Heart left ventricle (tissue), 16 donors: ENCODE results near the gene XYLT1. TPM values are rescaled to one million over a fixed set of nuclear protein-coding genes. Genes with fewer than 3 reads are reported as not detected.

ENCODE experiments used
- ATAC-seq, 4 donors: fragments of 200-7000 bp; cut with Tn5 transposase; one replicate each; pipeline ENCODE4 v1.9.1; 2020 to 2022; ENCODE audit warnings: moderate library complexity in 4 of 4, mild to moderate bottlenecking in 3 of 4, moderate number of reproducible peaks in 1 of 4
- DNase-seq, 5 donors: peaks; one replicate each; pipeline ENCODE4 v3.0.0-alpha.2; 2020
- H3K27ac ChIP-seq, 12 donors: fragments of 200-600 bp; sonication (generic) in 4 of 12; one replicate each; pipeline versions ENCODE4 v1.5.0 to v1.8.0; 2016 to 2022; ENCODE audit warnings: mild to moderate bottlenecking in 2 of 12
- H3K27me3 ChIP-seq, 9 donors: fragments of 200-600 bp; sonication (generic) in 2 of 9; one replicate each; pipeline versions ENCODE4 v1.5.1 to v1.8.0; 2016 to 2022; ENCODE audit warnings: mild to moderate bottlenecking in 3 of 9
- H3K36me3 ChIP-seq, 9 donors: fragments of 200-600 bp; sonication (generic) in 2 of 9; one replicate each; pipeline versions ENCODE4 v1.5.0 to v1.8.0; 2018 to 2022; ENCODE audit warnings: mild to moderate bottlenecking in 2 of 9
- H3K4me1 ChIP-seq, 12 donors: fragments of 200-600 bp; sonication (generic) in 4 of 12; one replicate each; pipeline versions ENCODE4 v1.5.0 to v1.8.0; 2016 to 2022; ENCODE audit warnings: mild to moderate bottlenecking in 3 of 12
- H3K4me3 ChIP-seq, 12 donors: fragments of 200-600 bp; sonication (generic) in 4 of 12; one replicate each; pipeline versions ENCODE4 v1.5.0 to v1.8.0; 2017 to 2022; ENCODE audit warnings: mild to moderate bottlenecking in 9 of 12, moderate library complexity in 4 of 12
- H3K9me3 ChIP-seq, 12 donors: fragments of 200-600 bp; sonication (generic) in 4 of 12; one replicate each; pipeline versions ENCODE4 v1.5.0 to v1.8.0; 2016 to 2022; ENCODE audit warnings: mild to moderate bottlenecking in 1 of 12
- CTCF ChIP-seq, 12 donors: fragments of 200-600 bp; sonication (generic) in 4 of 12; IDR thresholded peaks; one replicate each; pipeline versions ENCODE4 v1.5.0 to v1.8.0; 2018 to 2022; ENCODE audit warnings: antibody characterized with exemption in 12 of 12, mild to moderate bottlenecking in 5 of 12
- POLR2A ChIP-seq, 2 donors: fragments of 450-650 bp; IDR thresholded peaks; one replicate each; pipeline ENCODE4 v1.6.1; 2017; ENCODE audit warnings: antibody characterized with exemption in 2 of 2, mild to moderate bottlenecking in 2 of 2, moderate library complexity in 2 of 2
- WGBS, 4 donors: extraction: QIAGEN DNeasy Blood & Tissue Kit in 2 of 4; methylation state at CpG; one replicate each; pipeline versions ENCODE4 v1.1.5 to v1.1.7; 2013 to 2018; 5-methylcytosine and 5-hydroxymethylcytosine counted together
- intact Hi-C, 10 donors: fragments of 100-400 bp; cut with DNase I; formaldehyde crosslinking; loops; one replicate each; pipeline versions ENCODE4 v1.11.1 to v1.14.2; 2022
- polyA plus RNA-seq, 2 donors: library from polyadenylated mRNA; stranded (reverse); fragments of 200-250 nt; gene quantifications; one replicate each; pipeline ENCODE4 v1.2.3, GENCODE V29; 2013
- total RNA-seq, 9 donors: library from RNA; depleted of rRNA in 2 of 9; stranded (reverse); fragments of >200 nt in 2 of 9; fragmentation: NEBNext Ultra II Directional in 3 of 9; extraction: Animal tissue kit (Norgen Biotek cat#: 25700) in 3 of 9; gene quantifications; one replicate each; pipeline versions ENCODE4 v1.1.0 to v1.2.4, GENCODE V29; 2016 to 2023
- donor health status: ischemic (EF 13 %, LVEDD 7.1; RV severe dilation, severe dysfunction).
- donor health status: healthy with polysubstance abuse.
- donor health status: DM: no; HTN: yes; CAD: no.
- donor health status: DM: no; HTN: no; CAD: no.
- donor health status: ischemic (EF 25% LVEDD 6.9; RV normal size, moderate dysfunction).
- donor health status: ischemic (EF 25% LVEDD 5.7; RV mildly dilated, moderate dysfunction).
- donor health status: healthy.
- donor health status: DM: yes; HTN: yes; CAD: no.
- donor health status: ischemic (EF 35%, LVEDD 5.7; RV mildly dilated, moderate dysfunction).
- donor health status: nonischemic (EF 11% LVEDD 7.7; RV severe dilation, severe dysfunction).
- donor health status: DM: yes; HTN: yes; CAD: no.
- donor health status: PGD.
- donor health status: ischemic (EF 29% LVEDD 5.4; RV normal size, mild dysfunction).
- donor health status: nonischemic (EF 23%, LVEDD 6.1; RV moderate dilation, normal function).

Gene XYLT1
- total and polyA plus RNA-seq, 11 donors = 0.46 to 12.3 (median 2.4) TPM

- no peaks in the 10 kb centered on the region for H3K27me3 ChIP-seq
- ATAC-seq (peak in 3 of 4 donors; percentile 10 to 24 (median 19)), DNase-seq (no peak)
- no peaks in the 10 kb centered on the region for H3K36me3 ChIP-seq
- WGBS, 4 donors = 43 to 53% (median 50%) methylated on average over 13 of the region's 13 CpGs
- H3K27ac ChIP-seq = peak overlapping the region in 3 of 12 donors; percentile 7 to 33 (median 19)
- intact Hi-C loops = loop anchor here in 1 of 10 donors (10.0 kb wide), 1 partner anchor 122 kb away; no protein-coding TSS in a partner anchor
- H3K4me1 ChIP-seq = peaks cover 0 to 32% (median 0%) of the 10 kb centered on the region in 12 donors
- H3K9me3 ChIP-seq = peaks cover 0 to 6% (median 0%) of the 10 kb centered on the region in 12 donors
- H3K4me3 ChIP-seq = no peak overlapping the region
- TF ChIP-seq POLR2A (IDR thresholded peaks at IDR 0.05) = no peak
- TF ChIP-seq CTCF (IDR thresholded peaks at IDR 0.05) = no peak
Measured at GRCh38 chr16:17437127-17437720, 33.5 kb downstream of the XYLT1 start.

- ATAC-seq (no peak), DNase-seq (no peak)
- Histone ChIP-seq H3K9me3 (peaks cover 0 to 6% (median 0%) of the 10 kb centered on the region in 12 donors), H3K4me1 (peaks cover 0 to 32% (median 0%) of the 10 kb centered on the region in 12 donors), H3K36me3 (no peaks in the 10 kb centered on the region), H3K27ac (no peak overlapping the region), H3K4me3 (no peak overlapping the region), H3K27me3 (no peaks in the 10 kb centered on the region)
- intact Hi-C loops = loop anchor here in 1 of 10 donors (10.0 kb wide), 1 partner anchor 121 kb away; no protein-coding TSS in a partner anchor
- WGBS, 4 donors = 73 to 97% (median 90%) methylated on average over 5 of the region's 5 CpGs
- TF ChIP-seq POLR2A (IDR thresholded peaks at IDR 0.05) = no peak
- no peak for TF ChIP-seq CTCF (IDR thresholded peaks at IDR 0.05)
Measured at GRCh38 chr16:17435318-17435717, 35.4 kb downstream of the XYLT1 start.

- H3K27ac ChIP-seq = peak overlapping the region in 9 of 12 donors; percentile 17 to 75 (median 41)
- no peaks in the 10 kb centered on the region for H3K27me3 ChIP-seq
- no peak overlapping the region for H3K4me3 ChIP-seq
- peak; percentile 68 to 91 (median 83) for ATAC-seq
- no peaks in the 10 kb centered on the region for H3K36me3 ChIP-seq
- H3K9me3 ChIP-seq = no peaks in the 10 kb centered on the region
- WGBS, 4 donors = 61 to 66% (median 63%) methylated on average over 13 of the region's 13 CpGs
- DNase-seq = peak in 3 of 5 donors; percentile 15 to 56 (median 26)
- intact Hi-C loops = loop anchor here in 2 of 10 donors (2.0 to 10.0 kb wide), 2 partner anchors 21 to 119 kb away; no protein-coding TSS in a partner anchor
- TF ChIP-seq POLR2A (IDR thresholded peaks at IDR 0.05) = no peak
- no peak for TF ChIP-seq CTCF (IDR thresholded peaks at IDR 0.05)
- peaks cover 0 to 32% (median 0%) of the 10 kb centered on the region in 12 donors for H3K4me1 ChIP-seq
Measured at GRCh38 chr16:17433577-17434451, 36.9 kb downstream of the XYLT1 start.
